GM19328 (cell line): ENCODE data around the gene ANKRA2.

Experiments used
- ATAC-seq: cut with Tn5 transposase; IDR thresholded peaks from one replicate; pipeline ENCODE4 v1.9.1; 2021; ENCODE audit warnings: mild to moderate bottlenecking, moderate library complexity; ENCODE audit not compliant: unreplicated experiment

ANKRA2 gene, protein sequence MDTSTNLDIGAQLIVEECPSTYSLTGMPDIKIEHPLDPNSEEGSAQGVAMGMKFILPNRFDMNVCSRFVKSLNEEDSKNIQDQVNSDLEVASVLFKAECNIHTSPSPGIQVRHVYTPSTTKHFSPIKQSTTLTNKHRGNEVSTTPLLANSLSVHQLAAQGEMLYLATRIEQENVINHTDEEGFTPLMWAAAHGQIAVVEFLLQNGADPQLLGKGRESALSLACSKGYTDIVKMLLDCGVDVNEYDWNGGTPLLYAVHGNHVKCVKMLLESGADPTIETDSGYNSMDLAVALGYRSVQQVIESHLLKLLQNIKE

GRCh38 chr5:73565139-73565968 is at the start of gene ANKRA2, which contains the start of gene UTP15:
TSS of gene ANKRA2 (minus strand) at chr5:73565639. CDS start at chr5:73562881, 2,758 bp downstream.
TSS of gene UTP15 (plus strand) at chr5:73565743. CDS start at chr5:73567345, 1,602 bp downstream.
- peak; percentile 96 for ATAC-seq

GRCh38 chr5:73615085-73615484 is 49.6 kb upstream of the ANKRA2 start:
- ATAC-seq: no peak

GRCh38 chr5:73612799-73613198 is 47.4 kb upstream of the ANKRA2 start:
- ATAC-seq: no peak

GRCh38 chr5:73607228-73607627 is 41.8 kb upstream of the ANKRA2 start:
- no peak for ATAC-seq

- ATAC-seq: no peak
Observed at GRCh38 chr5:73606206-73606753, 40.8 kb upstream of the ANKRA2 start.

- no peak for ATAC-seq
Observed at GRCh38 chr5:73605223-73606087, 40.0 kb upstream of the ANKRA2 start.

DNA sequence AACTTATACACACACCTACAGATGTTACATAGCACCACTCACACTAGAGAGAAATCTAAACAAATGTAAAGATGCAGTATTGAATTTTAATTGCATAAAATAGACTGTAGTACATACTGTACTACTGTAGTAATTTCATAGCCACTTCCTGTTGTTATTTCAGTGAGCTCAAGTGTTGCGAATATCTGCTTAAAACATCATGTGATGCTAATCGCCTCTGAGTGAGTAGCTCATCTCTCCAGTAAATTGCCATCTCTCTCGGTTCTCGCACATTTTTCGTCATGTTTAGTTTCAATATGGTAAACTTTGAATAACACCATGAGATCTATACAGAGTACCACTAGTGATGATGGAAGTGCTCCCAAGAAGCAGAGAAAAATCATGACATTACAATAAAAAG is 38.6 kb upstream of the ANKRA2 start:
- no peak for ATAC-seq

DNA sequence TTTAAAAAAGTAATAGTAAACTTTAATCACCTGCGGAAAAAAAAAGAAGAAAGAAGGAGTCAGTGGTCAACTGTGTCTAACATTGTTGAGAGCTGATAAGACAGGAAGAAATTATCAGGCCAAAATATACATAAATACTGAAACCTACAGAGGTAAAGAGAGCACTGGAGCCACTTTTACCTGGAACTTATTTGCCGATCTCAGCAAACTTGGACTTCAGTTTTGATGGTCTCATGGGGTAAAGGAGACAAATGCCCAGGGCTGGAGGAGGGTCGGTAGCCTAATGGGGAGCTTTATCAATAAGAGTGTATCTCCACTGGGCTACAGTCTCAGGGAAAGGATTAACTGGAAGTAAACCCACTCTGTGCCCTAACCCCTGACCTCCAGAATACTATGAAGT is 33.9 kb upstream of the ANKRA2 start:
- no peak for ATAC-seq

DNA sequence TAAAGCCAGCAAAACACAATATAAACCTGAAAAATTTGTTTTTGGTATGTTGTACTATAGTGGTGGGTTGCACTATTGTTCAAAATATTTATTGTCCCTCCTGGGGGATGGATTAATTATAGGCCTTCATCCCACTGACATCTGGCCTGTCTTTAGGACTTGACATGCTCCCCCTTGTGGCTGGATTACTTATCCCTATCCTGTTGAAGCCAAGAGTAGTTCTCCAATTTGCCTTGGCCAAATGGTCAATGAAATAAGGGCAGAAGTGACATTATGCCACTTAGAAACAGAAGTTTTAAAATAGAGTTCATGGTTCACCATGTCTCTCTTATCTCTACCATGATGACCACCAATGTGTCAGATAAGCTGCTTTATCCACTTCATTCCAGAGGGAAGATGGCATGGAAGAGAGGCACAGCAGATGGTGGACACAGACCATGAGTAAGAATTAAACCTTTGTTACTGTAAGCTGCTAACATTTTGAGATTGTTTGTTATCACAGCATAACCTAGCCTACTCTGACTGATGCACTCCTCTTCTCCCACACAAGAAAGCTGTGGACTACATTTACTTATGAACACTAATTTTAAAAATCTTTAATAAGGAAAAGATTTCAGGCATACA is 31.4 kb upstream of the ANKRA2 start:
- no peak for ATAC-seq

GRCh38 chr5:73592551-73592950 is 27.1 kb upstream of the ANKRA2 start:
- ATAC-seq: no peak

DNA sequence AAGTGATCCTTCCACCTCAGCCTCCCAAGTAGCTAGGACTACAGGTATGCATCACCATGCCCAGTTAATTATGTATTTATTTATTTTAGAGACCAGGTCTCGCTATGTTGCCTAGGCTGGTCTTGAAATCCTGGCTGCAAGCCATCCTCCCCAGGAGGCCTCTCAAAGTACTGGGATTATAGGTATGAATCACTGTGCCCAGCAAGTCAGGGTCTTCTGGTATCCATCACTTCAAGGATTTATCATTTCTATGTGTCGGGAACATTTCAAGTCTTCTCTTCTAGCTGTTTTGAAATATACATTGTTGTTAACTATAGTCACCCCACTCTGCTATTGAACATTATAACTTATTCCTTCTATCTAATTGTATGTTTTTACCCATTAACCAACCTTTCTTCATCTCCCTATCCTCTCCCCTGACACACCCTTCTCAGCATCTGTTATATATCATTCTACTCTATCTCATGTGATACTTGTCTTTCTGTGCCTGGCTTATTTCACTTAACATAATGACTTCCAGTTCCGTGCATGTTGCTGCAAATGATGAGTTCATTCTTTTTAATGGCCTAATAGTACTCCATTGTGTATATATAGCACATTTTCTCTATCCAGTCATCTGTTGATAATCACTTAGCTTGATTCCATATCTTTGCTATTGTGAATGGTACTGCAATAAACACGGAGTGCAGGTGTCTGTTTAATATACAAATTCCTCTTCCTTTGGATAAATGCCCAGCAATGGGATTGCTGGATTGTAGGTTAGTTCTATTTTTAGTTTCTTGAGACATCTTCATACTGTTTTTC is 26.5 kb upstream of the ANKRA2 start:
- no peak for ATAC-seq

DNA sequence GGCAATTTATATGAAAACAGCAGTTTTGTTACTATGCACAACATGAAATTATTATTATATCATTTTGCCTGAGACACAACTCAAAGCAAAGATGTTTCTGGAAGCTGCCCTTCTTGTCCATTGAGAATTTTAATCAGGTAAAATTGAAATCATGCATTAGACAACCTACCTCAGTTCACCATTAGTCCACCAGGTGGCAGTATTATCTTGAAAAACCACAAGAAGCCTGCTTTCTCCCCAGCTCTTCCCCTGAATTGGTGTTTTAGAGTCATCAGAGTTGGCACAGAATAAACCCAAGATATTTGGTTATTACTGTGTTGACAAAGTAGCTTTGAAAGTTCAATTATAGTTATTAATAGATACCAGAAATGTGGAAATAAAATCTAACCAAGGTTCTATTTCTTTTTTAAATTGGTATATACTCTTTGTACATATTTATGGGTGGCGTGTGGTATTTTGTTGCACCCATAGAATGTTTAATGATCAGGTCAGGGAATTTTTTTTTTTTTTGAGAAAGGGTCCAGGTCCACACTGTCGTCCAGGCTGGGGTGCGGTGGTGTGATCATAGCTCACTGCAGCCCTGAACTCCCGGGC is 25.8 kb upstream of the ANKRA2 start:
- no peak for ATAC-seq

DNA sequence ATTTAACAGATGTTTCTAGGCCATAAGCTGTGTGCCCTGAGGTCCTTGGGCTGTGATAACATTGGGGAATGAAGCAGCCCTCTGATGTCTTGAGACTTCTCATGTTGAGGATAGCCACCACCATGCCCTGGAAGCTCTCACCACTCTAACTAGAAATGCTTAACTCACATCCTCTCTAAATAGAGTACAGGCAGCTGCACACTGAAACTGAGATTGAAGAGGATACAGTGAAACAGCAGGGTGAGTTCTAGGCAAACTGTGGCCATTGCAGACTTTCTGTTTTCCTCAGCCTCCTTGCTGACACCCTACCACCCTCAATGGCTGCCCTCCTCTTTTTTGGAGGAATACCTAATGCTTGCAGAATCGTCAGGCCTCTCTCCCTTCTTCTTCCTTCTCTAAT is 22.5 kb upstream of the ANKRA2 start:
- ATAC-seq: no peak

GRCh38 chr5:73582285-73583145 is 17.1 kb upstream of the ANKRA2 start:
- ATAC-seq: no peak

DNA sequence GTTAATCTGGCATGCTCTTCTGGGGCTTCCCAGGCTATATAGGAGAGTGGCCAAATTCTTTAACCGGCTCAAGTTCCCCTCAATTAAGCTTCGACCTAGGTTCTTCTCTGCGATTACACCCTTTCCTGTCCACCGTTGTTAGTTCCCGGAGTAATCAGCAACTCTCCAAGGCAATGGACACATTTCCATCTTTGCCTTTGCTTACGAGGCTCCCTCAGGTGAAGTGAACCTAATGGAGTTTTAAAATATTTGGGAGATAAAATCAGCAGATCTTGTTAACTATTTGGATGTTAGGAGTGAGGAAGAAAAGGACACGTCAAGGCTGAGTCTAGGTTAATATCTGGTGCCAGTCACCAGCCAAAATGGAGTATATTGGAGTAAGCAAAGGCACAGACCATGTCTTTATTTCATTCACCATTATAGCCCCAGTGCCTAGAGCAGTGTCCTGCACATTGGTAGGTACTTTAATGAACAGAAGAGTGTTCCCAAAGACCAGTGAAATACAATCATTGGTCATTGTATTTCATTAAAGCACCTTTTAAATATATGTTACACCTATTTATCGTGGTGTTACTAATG is 619 bp upstream of the ANKRA2 start:
- ATAC-seq: no peak

DNA sequence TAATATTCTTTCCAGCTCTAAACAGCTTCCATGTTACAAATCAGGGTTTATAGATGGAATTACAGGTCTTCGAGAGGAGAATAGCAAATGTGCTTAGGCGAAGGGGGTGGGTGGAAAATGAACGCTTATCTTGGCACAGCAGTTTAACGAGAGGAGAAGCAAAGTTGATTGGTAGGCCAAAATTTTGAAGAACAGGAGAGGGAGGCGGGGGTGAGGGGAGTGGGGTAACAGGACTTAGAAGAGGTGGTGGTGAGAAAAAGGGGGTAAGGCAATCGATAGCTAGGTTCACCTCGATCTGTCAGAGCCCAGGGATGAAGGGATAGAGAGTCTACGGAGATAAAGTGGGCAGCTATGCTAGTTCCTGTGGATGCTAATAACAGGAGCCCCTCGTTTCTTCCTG is 764 bp downstream of the ANKRA2 start:
- peak; percentile 5 for ATAC-seq

GRCh38 chr5:73564018-73564417 is 1.4 kb downstream of the ANKRA2 start:
- no peak for ATAC-seq

DNA sequence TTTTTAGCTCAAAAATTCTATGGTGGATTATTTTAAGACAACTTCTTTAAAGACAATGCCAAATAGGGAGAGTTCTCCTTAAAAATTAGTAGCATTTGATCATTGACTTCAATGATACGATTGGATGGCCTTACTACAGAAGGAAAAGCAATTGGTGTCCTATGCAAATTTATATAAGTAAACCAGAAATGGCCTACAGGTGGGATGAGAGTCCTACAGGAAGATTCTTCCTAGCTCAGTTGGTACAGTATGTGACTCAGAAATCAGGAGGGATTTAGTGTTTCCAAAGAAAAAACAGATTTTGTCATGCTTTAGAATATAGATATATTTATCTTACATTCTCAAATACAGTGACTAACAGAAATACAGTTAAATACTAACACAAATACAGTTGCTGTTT is 6.5 kb downstream of the ANKRA2 start:
- no peak for ATAC-seq
